PC-9 (cell line): ENCODE results near the gene CPT1C. TPM values are rescaled to one million over a fixed set of nuclear protein-coding genes. Genes with fewer than 3 reads are reported as not detected.

Source experiments
- BruUV-seq: library from RNA; stranded (reverse); fragments of 400-500 nt; replicated peaks from 2 replicates; lab custom pipeline; 2021; lab: Mats Ljungman, UMichigan
- CTCF ChIA-PET: fragments of 300-600 bp; sonication (Branson Sonifier 250); formaldehyde crosslinking; loops from one replicate; lab custom pipeline; 2022; ENCODE audit warnings: antibody characterized with exemption; lab: Charles Lee
- POLR2A ChIA-PET: fragments of 300-600 bp; sonication (Branson Sonifier 250); formaldehyde crosslinking; loops from one replicate; lab custom pipeline; 2022; ENCODE audit warnings: antibody characterized with exemption; ENCODE audit not compliant: unreplicated experiment; lab: Charles Lee
- DNase-seq, 2 experiments: peaks; one replicate each; pipeline versions ENCODE4 v3.0.0 to v3.0.0-alpha.2; 2015 to 2022; ENCODE audit warnings: mixed read lengths in 1 of 2
- H2AFZ ChIP-seq: fragments of 200-600 bp; sonication (generic); 2 replicates; pipeline ENCODE4 v1.8.1; 2017; ENCODE audit warnings: antibody characterized with exemption
- H3F3A ChIP-seq: fragments of 200-600 bp; sonication (generic); 2 replicates; pipeline ENCODE4 v1.8.1; 2017; ENCODE audit warnings: antibody characterized with exemption, mild to moderate bottlenecking, low read depth; ENCODE audit not compliant: insufficient read depth
- H3K27ac ChIP-seq: fragments of 200-600 bp; sonication (generic); 2 replicates; pipeline ENCODE4 v1.6.1; 2016; ENCODE audit warnings: mixed run types
- H3K27me3 ChIP-seq: fragments of 200-600 bp; sonication (generic); 2 replicates; pipeline ENCODE4 v1.6.1; 2016; ENCODE audit warnings: low read depth, mixed run types; ENCODE audit not compliant: insufficient read depth
- H3K36me3 ChIP-seq: fragments of 200-600 bp; sonication (generic); 2 replicates; pipeline ENCODE4 v1.6.1; 2016; ENCODE audit warnings: low read depth, mixed run types
- H3K4me1 ChIP-seq: fragments of 200-600 bp; sonication (generic); replicated peaks from 2 replicates; pipeline ENCODE4 v1.6.1; 2016; ENCODE audit warnings: mixed run types; ENCODE audit not compliant: insufficient read depth
- H3K4me2 ChIP-seq: fragments of 200-600 bp; sonication (generic); 2 replicates; pipeline ENCODE4 v1.6.1; 2017; ENCODE audit warnings: mixed run types
- H3K4me3 ChIP-seq: fragments of 200-600 bp; sonication (generic); 2 replicates; pipeline ENCODE4 v1.6.1; 2016; ENCODE audit warnings: mixed run types
- H3K79me2 ChIP-seq: fragments of 200-600 bp; sonication (generic); 2 replicates; pipeline ENCODE4 v1.6.1; 2017; ENCODE audit warnings: low read depth, mixed run types
- H3K9me2 ChIP-seq: fragments of 200-600 bp; sonication (generic); 2 replicates; pipeline ENCODE4 v1.8.1; 2017; ENCODE audit warnings: mild to moderate bottlenecking; ENCODE audit not compliant: insufficient read depth
- H3K9me3 ChIP-seq: fragments of 200-600 bp; sonication (generic); 2 replicates; pipeline ENCODE4 v1.8.1; 2016; ENCODE audit warnings: low read depth; ENCODE audit not compliant: insufficient read depth
- H4K20me1 ChIP-seq: fragments of 200-600 bp; sonication (generic); 2 replicates; pipeline ENCODE4 v1.8.1; 2017; ENCODE audit not compliant: insufficient read depth
- CTCF ChIP-seq: fragments of 200-600 bp; sonication (generic); conservative IDR thresholded peaks from 2 replicates; pipeline ENCODE4 v1.6.1; 2017; ENCODE audit warnings: mixed run types, antibody characterized with exemption, mild to moderate bottlenecking, moderate library complexity
- EZH2 ChIP-seq: fragments of 200-600 bp; sonication (generic); IDR thresholded peaks from 2 replicates; pipeline ENCODE4 v1.8.0; 2017; ENCODE audit warnings: antibody characterized with exemption, low read depth
- intact Hi-C: fragments of 100-400 bp; cut with micrococcal nuclease; formaldehyde crosslinking; loops from one replicate; pipeline ENCODE4 v1.10.0; 2022; ENCODE audit not compliant: unreplicated experiment
- total RNA-seq: library from RNA; stranded (reverse); gene quantifications from 2 replicates; pipeline ENCODE4 v1.2.3, GENCODE V29; 2021

The CPT1C gene
- total RNA-seq, 1 experiment from 2014 or later = 1.7 TPM

GRCh38 chr19:49700563-49700962, 9.6 kb downstream of the CPT1C start:
- Histone ChIP-seq H3K4me2 (no peak overlapping the region), H3K79me2 (no peaks in the 10 kb centered on the region), H3K4me3 (no peak overlapping the region), H3K27me3 (no peaks in the 10 kb centered on the region), H3K9me3 (no peaks in the 10 kb centered on the region), H2AFZ (no peak overlapping the region), H3F3A (peaks cover 18% of the 10 kb centered on the region; the same call in 1 of the 2 replicates), H3K27ac (no peak overlapping the region), H3K36me3 (no peaks in the 10 kb centered on the region), H4K20me1 (no peaks in the 10 kb centered on the region), H3K4me1 (no peaks in the 10 kb centered on the region), H3K9me2 (no peaks in the 10 kb centered on the region)
- TF ChIP-seq EZH2 = no peak
- TF ChIP-seq CTCF = no peak
- POLR2A ChIA-PET = no interaction called here
- no TSS peak for BruUV-seq
- intact Hi-C loops = no loop called here
- CTCF ChIA-PET = interaction anchor here (0.6 kb wide), 1 partner anchor 22 kb away, joined by 7 read pairs; no protein-coding TSS in a partner anchor
- DNase-seq = no peak

- TF ChIP-seq CTCF (no peak), EZH2 (no peak)
- no peaks in the 10 kb centered on the region for H3K9me2 ChIP-seq
- intact Hi-C loops = no loop called here
- peaks cover 18% of the 10 kb centered on the region; the same call in 1 of the 2 replicates for H3F3A ChIP-seq
- no peaks in the 10 kb centered on the region for H3K27me3 ChIP-seq
- H4K20me1 ChIP-seq = no peaks in the 10 kb centered on the region
- no peaks in the 10 kb centered on the region for H3K9me3 ChIP-seq
- no peak overlapping the region for H3K27ac ChIP-seq
- H2AFZ ChIP-seq = no peak overlapping the region
- DNase-seq = no peak
- CTCF ChIA-PET = no interaction called here
- no TSS peak for BruUV-seq
- no peaks in the 10 kb centered on the region for H3K36me3 ChIP-seq
- POLR2A ChIA-PET = no interaction called here
- H3K4me1 ChIP-seq = no peaks in the 10 kb centered on the region
- no peaks in the 10 kb centered on the region for H3K79me2 ChIP-seq
- no peak overlapping the region for H3K4me2 ChIP-seq
- no peak overlapping the region for H3K4me3 ChIP-seq
These were observed 10.4 kb downstream of the CPT1C start for GRCh38 chr19:49701271-49701786.

- H3K79me2 ChIP-seq = no peaks in the 10 kb centered on the region
- no peak for DNase-seq
- H2AFZ ChIP-seq = no peak overlapping the region
- intact Hi-C loops = no loop called here
- TF ChIP-seq EZH2 (no peak), CTCF (no peak)
- ChIA-PET CTCF (no interaction called here), POLR2A (no interaction called here)
- no peak overlapping the region for H3K4me2 ChIP-seq
- H3K36me3 ChIP-seq = no peaks in the 10 kb centered on the region
- no peak overlapping the region for H3K4me3 ChIP-seq
- H3K4me1 ChIP-seq = no peaks in the 10 kb centered on the region
- no peaks in the 10 kb centered on the region for H3K9me3 ChIP-seq
- H3K9me2 ChIP-seq = no peaks in the 10 kb centered on the region
- no peaks in the 10 kb centered on the region for H4K20me1 ChIP-seq
- no peaks in the 10 kb centered on the region for H3K27me3 ChIP-seq
- no peak overlapping the region for H3K27ac ChIP-seq
- BruUV-seq = no TSS peak
- H3F3A ChIP-seq = peaks cover 10% of the 10 kb centered on the region; the same call in 1 of the 2 replicates
These were observed 14.1 kb downstream of the CPT1C start for GRCh38 chr19:49704888-49705642.
